GM10847 (cell line): ENCODE data around the gene CCNA1.

Experiments
- POLR2A ChIP-seq: IDR thresholded peaks from 2 replicates; pipeline ENCODE4 v1.6.1; 2011; ENCODE audit not compliant: insufficient read length; ENCODE audit errors: extremely low read depth

Gene CCNA1

DNA sequence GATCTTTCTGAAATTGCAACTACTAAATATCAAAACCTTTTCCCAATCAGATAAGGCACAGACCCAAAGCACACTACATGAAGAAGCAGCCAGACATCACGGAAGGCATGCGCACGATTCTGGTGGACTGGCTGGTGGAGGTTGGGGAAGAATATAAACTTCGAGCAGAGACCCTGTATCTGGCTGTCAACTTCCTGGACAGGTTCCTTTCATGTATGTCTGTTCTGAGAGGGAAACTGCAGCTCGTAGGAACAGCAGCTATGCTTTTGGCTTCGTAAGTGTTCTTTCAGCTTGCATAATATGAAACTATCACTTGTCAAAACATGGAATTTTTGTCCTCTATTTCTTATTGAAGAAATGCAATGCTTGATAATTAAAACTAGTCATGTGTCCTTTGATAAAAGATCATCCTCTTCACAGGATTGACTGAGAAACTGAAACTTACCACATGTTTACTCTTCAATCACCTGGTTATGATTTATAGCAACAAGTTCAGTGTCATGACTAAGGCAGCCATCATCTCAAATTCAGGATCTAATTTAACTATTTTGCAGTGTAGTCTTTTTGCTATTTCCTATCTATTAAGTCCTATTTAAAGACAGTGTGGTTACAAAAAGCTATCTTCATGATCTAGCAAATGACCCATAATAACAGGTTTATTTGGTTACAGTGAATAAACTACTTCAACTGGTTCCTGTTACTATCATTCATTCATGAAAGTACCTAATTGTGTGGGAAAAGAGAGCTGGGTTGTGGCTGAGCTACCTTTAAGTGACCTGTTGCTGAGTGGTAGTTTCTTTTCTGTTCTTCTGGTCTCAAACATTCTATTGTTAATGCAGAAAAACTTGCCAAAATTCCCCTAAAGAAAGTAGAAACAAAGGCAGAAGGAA lies 6.5 kb downstream of the CCNA1 start:
- TF ChIP-seq POLR2A, result no peak

GRCh38 chr13:36445278-36445677 lies 13.0 kb downstream of the CCNA1 start:
- no peak for TF ChIP-seq POLR2A

- TF ChIP-seq POLR2A, result no peak
These were observed 13.6 kb downstream of the CCNA1 start for GRCh38 chr13:36445891-36446351.

- TF ChIP-seq POLR2A, result no peak
These were observed 15.2 kb downstream of the CCNA1 start for GRCh38 chr13:36447501-36447900.

- TF ChIP-seq POLR2A, result no peak
These were observed 18.2 kb downstream of the CCNA1 start for GRCh38 chr13:36450534-36450933.

DNA sequence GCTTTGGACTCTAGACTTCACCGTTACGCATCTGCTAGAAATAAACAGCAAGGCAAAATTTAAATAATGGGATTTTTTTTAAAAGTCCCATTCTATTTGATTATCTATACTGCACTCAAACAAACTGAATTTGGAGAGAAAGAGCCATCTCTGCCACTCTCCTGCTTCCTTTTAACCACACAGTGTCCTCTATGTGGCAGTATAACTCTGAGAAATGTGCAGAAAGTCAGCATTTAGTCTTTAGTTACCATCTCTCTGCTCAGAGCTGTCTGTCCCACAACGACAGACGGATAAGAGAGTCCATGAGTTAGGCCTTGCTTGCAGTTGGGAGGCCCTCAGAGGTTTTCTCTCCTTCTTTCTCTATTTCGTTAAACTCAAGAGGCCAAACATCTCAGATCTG lies 21.2 kb downstream of the CCNA1 start:
- no peak for TF ChIP-seq POLR2A

- TF ChIP-seq POLR2A, result no peak
These were observed 21.8 kb downstream of the CCNA1 start for GRCh38 chr13:36454121-36454520.

GRCh38 chr13:36454987-36455386 lies 22.7 kb downstream of the CCNA1 start:
- TF ChIP-seq POLR2A, result no peak

GRCh38 chr13:36456577-36456976 lies 24.3 kb downstream of the CCNA1 start:
- no peak for TF ChIP-seq POLR2A

GRCh38 chr13:36461506-36461905 lies 29.2 kb downstream of the CCNA1 start:
- TF ChIP-seq POLR2A, result no peak

- no peak for TF ChIP-seq POLR2A
These were observed 43.2 kb downstream of the CCNA1 start for GRCh38 chr13:36475468-36475867.

DNA sequence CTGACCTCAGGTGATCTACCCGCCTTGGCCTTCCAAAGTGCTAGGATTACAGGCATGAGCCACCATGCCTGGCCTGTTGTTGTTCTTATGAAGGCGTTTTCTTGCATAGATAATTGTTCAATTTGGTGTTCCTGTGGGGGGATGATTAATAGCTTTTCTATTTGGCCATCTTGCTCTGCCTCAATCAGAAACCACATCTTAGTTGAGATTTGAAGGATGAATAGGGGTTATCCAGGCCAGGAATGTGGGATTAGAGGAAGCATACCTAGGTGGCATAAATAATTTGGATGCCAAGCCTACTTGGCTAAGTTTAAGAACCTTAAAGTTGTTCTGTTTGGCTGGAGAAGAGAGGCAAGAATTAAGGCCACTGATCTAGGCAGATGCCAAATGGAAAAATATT lies 44.4 kb downstream of the CCNA1 start:
- TF ChIP-seq POLR2A, result no peak

GRCh38 chr13:36480726-36481427 lies 48.6 kb downstream of the CCNA1 start:
- TF ChIP-seq POLR2A, result no peak

GRCh38 chr13:36490055-36490454 lies 57.8 kb downstream of the CCNA1 start:
- TF ChIP-seq POLR2A, result no peak
